ENCODE results near the gene ALCAM.
"Not testable (repeated sequence)": the region's sequence is repeated elsewhere in the genome, so short reads cannot be mapped to it uniquely, and the experiment has no call there.

ALCAM gene

GRCh38 chr3:105392598-105392997 is 25.9 kb downstream of the ALCAM start:
- not testable (repeated sequence) for DNase-seq

- no peak for DNase-seq
Measured at GRCh38 chr3:105394177-105394576, 27.5 kb downstream of the ALCAM start.

GRCh38 chr3:105397974-105398373 is 31.3 kb downstream of the ALCAM start:
- no peak for DNase-seq

- no peak for DNase-seq
Measured at GRCh38 chr3:105398437-105398836, 31.7 kb downstream of the ALCAM start.

GRCh38 chr3:105399062-105399461 is 32.4 kb downstream of the ALCAM start:
- no peak for DNase-seq

GRCh38 chr3:105399611-105400010 is 32.9 kb downstream of the ALCAM start:
- DNase-seq = no peak

GRCh38 chr3:105401254-105401653 is 34.5 kb downstream of the ALCAM start:
- no peak for DNase-seq

GRCh38 chr3:105401691-105402149 is 35.0 kb downstream of the ALCAM start:
- DNase-seq = no peak

- no peak for DNase-seq
Measured at GRCh38 chr3:105402287-105402801, 35.6 kb downstream of the ALCAM start.

- not testable (repeated sequence) for DNase-seq
Measured at GRCh38 chr3:105403034-105403433, 36.3 kb downstream of the ALCAM start.

- no peak for DNase-seq
Measured at GRCh38 chr3:105406268-105406667, 39.6 kb downstream of the ALCAM start.

GRCh38 chr3:105409364-105409763 is 42.7 kb downstream of the ALCAM start:
- no peak for DNase-seq

- no peak for DNase-seq
Measured at GRCh38 chr3:105413343-105413887, 46.7 kb downstream of the ALCAM start.

GRCh38 chr3:105414841-105415240 is 48.1 kb downstream of the ALCAM start:
- DNase-seq = no peak

- no peak for DNase-seq
Measured at GRCh38 chr3:105415951-105416350, 49.2 kb downstream of the ALCAM start.

GRCh38 chr3:105417525-105418289 is 51.0 kb downstream of the ALCAM start:
- no peak for DNase-seq

GRCh38 chr3:105422645-105423044 is 55.9 kb downstream of the ALCAM start:
- DNase-seq = no peak

GRCh38 chr3:105423397-105423796 is 56.7 kb downstream of the ALCAM start:
- no peak for DNase-seq

GRCh38 chr3:105424412-105425152 is 57.9 kb downstream of the ALCAM start:
- no peak for DNase-seq

GRCh38 chr3:105425153-105425502 is 58.4 kb downstream of the ALCAM start:
- no peak for DNase-seq

GRCh38 chr3:105427332-105427731 is 60.6 kb downstream of the ALCAM start:
- no peak for DNase-seq

- no peak for DNase-seq
Measured at GRCh38 chr3:105429034-105429762, 62.5 kb downstream of the ALCAM start.

- DNase-seq = no peak
Measured at GRCh38 chr3:105430455-105430854, 63.7 kb downstream of the ALCAM start.
